ENCODE data around the gene POLR3B. TPM values are rescaled to one million over a fixed set of nuclear protein-coding genes. Genes with fewer than 3 reads are reported as not detected.

Gene POLR3B
- total and polyA plus RNA-seq, 2 experiments from 2014 or later = 4.0 to 14.6 TPM

GRCh38 chr12:106488884-106489283, 131.3 kb downstream of the POLR3B start:
- no peaks in the 10 kb centered on the region for H3K9me2 ChIP-seq (ENCODE audit: insufficient read depth)
- H3K4me3 Mint-ChIP-seq = no peak overlapping the region
- TF ChIP-seq ZNF331 (CRISPR knock-in tag; IDR thresholded peaks at IDR 0.05; ENCODE audit: low read depth) = no peak
- no peak for TF ChIP-seq POLR2AphosphoS5 (IDR thresholded peaks at IDR 0.05; ENCODE audit: low read depth)
- TF ChIP-seq EZH2 (IDR thresholded peaks at IDR 0.05; ENCODE audit: low read depth, unreplicated experiment) = no peak
- H3K27me3 Mint-ChIP-seq (ENCODE audit: insufficient read depth, low read depth, poor library complexity) = peaks cover under 1% of the 10 kb centered on the region
- H3K4me3 ChIP-seq = no peak overlapping the region
- no peaks in the 10 kb centered on the region for H3K79me2 ChIP-seq (replicated peaks; ENCODE audit: insufficient read depth)
- peaks cover 30% of the 10 kb centered on the region for H3K4me1 Mint-ChIP-seq
- no peaks in the 10 kb centered on the region for H3K36me3 ChIP-seq (ENCODE audit: insufficient read depth)
- no peaks in the 10 kb centered on the region for H3K9me3 Mint-ChIP-seq
- no peak overlapping the region for H3K27ac ChIP-seq (ENCODE audit: low read depth)
- no peaks in the 10 kb centered on the region for H3F3A ChIP-seq (replicated peaks; ENCODE audit: low read depth)
- H3K27ac Mint-ChIP-seq = no peak overlapping the region
- H2AFZ ChIP-seq = no peak overlapping the region
- no peaks in the 10 kb centered on the region for H4K20me1 ChIP-seq (replicated peaks; ENCODE audit: insufficient read depth)
- no peaks in the 10 kb centered on the region for H3K36me3 Mint-ChIP-seq (ENCODE audit: low read depth)
- DNase-seq (ENCODE audit: low spot score) (no peak), ATAC-seq (no peak)
- no peaks in the 10 kb centered on the region for H3K27me3 ChIP-seq (ENCODE audit: insufficient read depth)
- H3K4me1 ChIP-seq (ENCODE audit: insufficient read depth) = peaks cover 27% of the 10 kb centered on the region
- H3K4me2 ChIP-seq = no peak overlapping the region

DNA sequence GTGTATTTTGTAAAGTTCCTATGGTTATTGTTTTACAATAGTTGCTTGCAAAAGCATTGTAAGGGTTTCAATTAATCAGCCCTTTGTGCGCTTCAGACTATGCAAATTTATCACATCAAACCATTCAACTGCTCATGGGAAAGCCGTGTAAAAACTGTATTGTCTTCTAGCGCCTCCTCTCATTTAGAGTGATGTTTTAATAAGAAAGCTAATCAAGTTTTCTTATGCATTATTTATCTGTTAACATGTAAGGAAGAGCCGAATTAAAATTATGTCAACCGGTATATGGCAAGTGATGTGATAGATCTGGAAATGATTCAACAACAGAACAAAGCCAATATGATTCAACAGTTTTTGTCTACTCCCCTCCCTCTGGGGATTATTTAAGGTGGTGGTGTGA, 132.7 kb downstream of the POLR3B start:
- peaks cover 35% of the 10 kb centered on the region for H3K4me1 Mint-ChIP-seq
- no peak overlapping the region for H3K27ac ChIP-seq (ENCODE audit: low read depth)
- ATAC-seq (no peak), DNase-seq (ENCODE audit: low spot score) (no peak)
- no peaks in the 10 kb centered on the region for H3K27me3 ChIP-seq (ENCODE audit: insufficient read depth)
- H3K36me3 Mint-ChIP-seq (ENCODE audit: low read depth) = no peaks in the 10 kb centered on the region
- no peaks in the 10 kb centered on the region for H3F3A ChIP-seq (replicated peaks; ENCODE audit: low read depth)
- no peak overlapping the region for H3K27ac Mint-ChIP-seq
- peaks cover 30% of the 10 kb centered on the region for H3K4me1 ChIP-seq (ENCODE audit: insufficient read depth)
- H2AFZ ChIP-seq = no peak overlapping the region
- no peaks in the 10 kb centered on the region for H3K9me3 Mint-ChIP-seq
- no peaks in the 10 kb centered on the region for H3K9me2 ChIP-seq (ENCODE audit: insufficient read depth)
- H3K27me3 Mint-ChIP-seq (ENCODE audit: insufficient read depth, low read depth, poor library complexity) = no peaks in the 10 kb centered on the region
- H4K20me1 ChIP-seq (replicated peaks; ENCODE audit: insufficient read depth) = no peaks in the 10 kb centered on the region
- H3K79me2 ChIP-seq (replicated peaks; ENCODE audit: insufficient read depth) = no peaks in the 10 kb centered on the region
- TF ChIP-seq REST (IDR thresholded peaks at IDR 0.05; ENCODE audit: unreplicated experiment) (no peak), EZH2 (IDR thresholded peaks at IDR 0.05; ENCODE audit: low read depth, unreplicated experiment) (no peak), STAT1 (IDR thresholded peaks at IDR 0.05; ENCODE audit: unreplicated experiment) (no peak), JUNB (IDR thresholded peaks at IDR 0.05; ENCODE audit: unreplicated experiment) (no peak), EZH2phosphoT487 (IDR thresholded peaks at IDR 0.05; ENCODE audit: unreplicated experiment) (no peak), NANOG (IDR thresholded peaks at IDR 0.05; ENCODE audit: borderline replicate concordance) (no peak), CREB1 (CRISPR knock-in tag; IDR thresholded peaks at IDR 0.05; ENCODE audit: low read depth) (no peak), ZNF114 (CRISPR knock-in tag; IDR thresholded peaks at IDR 0.05) (no peak)
- TF ChIP-seq, protein P1, sequence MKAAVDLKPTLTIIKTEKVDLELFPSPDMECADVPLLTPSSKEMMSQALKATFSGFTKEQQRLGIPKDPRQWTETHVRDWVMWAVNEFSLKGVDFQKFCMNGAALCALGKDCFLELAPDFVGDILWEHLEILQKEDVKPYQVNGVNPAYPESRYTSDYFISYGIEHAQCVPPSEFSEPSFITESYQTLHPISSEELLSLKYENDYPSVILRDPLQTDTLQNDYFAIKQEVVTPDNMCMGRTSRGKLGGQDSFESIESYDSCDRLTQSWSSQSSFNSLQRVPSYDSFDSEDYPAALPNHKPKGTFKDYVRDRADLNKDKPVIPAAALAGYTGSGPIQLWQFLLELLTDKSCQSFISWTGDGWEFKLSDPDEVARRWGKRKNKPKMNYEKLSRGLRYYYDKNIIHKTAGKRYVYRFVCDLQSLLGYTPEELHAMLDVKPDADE (IDR thresholded peaks at IDR 0.05) = no peak
- 0 out of 2 replicates have a peak overlapping the region, but pooled peaks have one; percentile 28 for H3K4me2 ChIP-seq
- no peak overlapping the region for H3K4me3 Mint-ChIP-seq
- no peak overlapping the region for H3K4me3 ChIP-seq
- H3K36me3 ChIP-seq (ENCODE audit: insufficient read depth) = no peaks in the 10 kb centered on the region

Data from GM23338 (cell line).